GM11168 (cell line): ENCODE data around the gene STAP1.
"Not testable (repeated sequence)": the region's sequence is repeated elsewhere in the genome, so short reads cannot be mapped to it uniquely, and the experiment has no call there.

Experiments used
- in situ Hi-C: fragments of 300-500 bp; cut with MboI; formaldehyde crosslinking; loops from one replicate; pipeline ENCODE4 v1.12.0; 2022; ENCODE audit warnings: low sequenced_read_pairs; ENCODE audit not compliant: unreplicated experiment

The STAP1 gene

DNA sequence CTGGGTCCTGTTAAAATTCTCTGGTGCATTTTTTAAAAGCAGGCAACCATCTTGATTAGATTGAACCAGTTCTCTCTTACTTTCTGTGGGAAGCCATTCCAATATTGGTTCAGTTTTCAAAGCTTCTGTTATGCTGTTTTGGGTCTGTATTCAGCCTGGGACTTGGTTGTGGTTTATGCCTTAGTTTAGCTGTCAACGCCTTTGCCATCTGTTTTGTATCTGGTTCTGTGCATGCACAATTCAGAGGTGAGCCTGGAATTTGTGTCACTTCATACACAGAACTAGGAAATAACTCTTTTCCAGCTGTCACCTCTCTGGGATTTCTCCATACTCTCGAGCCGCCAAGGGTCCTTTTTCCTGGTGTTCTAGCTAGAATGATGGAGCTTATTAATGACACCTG, 46.2 kb downstream of the STAP1 start:
- in situ Hi-C loops: no loop called here

- in situ Hi-C loops: no loop called here
Measured at GRCh38 chr4:67608027-67608426, 49.5 kb downstream of the STAP1 start.

DNA sequence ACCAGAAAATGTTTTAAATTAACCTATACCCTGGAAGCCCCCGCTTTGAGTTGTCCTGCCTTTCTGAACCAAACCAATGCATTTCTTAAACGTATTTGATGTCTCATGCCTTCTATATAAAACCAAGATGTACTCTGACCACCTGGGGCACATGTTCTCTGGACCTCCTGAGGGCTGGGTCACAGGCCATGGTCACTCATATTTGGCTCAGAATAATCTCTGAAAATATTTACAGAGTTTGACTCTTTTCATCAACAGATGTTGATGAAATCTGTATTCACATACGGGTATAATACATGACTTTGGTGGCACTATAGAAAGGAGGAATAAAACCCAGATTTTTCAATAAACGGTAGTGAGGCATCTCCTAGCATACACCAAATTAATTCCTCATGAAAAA, 55.7 kb downstream of the STAP1 start:
- in situ Hi-C loops: no loop called here

GRCh38 chr4:67615119-67615518, 56.6 kb downstream of the STAP1 start:
- in situ Hi-C loops: no loop called here

DNA sequence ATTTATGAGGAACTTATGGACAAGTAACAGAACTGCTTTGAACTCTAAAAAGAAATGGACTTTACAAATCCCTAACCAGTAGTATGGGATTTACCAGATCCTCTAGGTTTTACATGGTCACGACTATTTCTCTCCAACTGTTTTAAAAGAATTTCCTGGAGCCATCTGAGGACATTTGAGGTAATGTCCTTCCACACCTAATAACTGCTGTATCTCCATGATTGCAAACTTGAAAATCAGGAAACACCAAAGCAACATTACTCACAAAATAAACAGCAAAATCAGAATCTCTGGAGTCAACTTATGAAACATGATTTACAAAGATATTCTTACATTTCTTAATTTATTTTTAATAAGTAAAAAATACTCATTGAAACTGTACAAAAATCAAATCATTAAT, 58.0 kb downstream of the STAP1 start:
- in situ Hi-C loops: no loop called here

GRCh38 chr4:67624939-67625338, 66.4 kb downstream of the STAP1 start:
- in situ Hi-C loops: no loop called here

GRCh38 chr4:67632492-67632891, 74.0 kb downstream of the STAP1 start:
- in situ Hi-C loops: no loop called here

- in situ Hi-C loops: no loop called here
Measured at GRCh38 chr4:67634741-67635140, 76.2 kb downstream of the STAP1 start.

GRCh38 chr4:67635331-67635730, 76.8 kb downstream of the STAP1 start:
- in situ Hi-C loops: no loop called here

DNA sequence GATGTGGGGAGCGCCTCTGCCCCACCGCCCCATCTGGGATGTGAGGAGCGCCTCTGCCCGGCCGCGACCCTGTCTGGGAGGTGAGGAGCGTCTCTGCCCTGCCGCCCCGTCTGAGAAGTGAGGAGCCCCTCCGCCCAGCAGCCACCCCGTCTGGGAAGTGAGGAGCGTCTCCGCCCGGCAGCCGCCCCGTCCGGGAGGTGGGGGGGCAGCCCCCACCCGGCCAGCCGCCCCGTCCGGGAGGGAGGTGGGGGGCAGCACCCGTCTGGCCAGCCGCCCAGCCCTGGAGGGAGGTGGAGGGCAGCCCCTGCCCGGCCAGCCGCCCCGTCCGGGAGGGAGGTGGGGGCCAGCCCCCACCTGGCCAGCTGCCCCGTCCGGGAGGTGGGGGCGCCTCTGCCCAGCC, 78.5 kb downstream of the STAP1 start:
- in situ Hi-C loops: not testable (repeated sequence)

DNA sequence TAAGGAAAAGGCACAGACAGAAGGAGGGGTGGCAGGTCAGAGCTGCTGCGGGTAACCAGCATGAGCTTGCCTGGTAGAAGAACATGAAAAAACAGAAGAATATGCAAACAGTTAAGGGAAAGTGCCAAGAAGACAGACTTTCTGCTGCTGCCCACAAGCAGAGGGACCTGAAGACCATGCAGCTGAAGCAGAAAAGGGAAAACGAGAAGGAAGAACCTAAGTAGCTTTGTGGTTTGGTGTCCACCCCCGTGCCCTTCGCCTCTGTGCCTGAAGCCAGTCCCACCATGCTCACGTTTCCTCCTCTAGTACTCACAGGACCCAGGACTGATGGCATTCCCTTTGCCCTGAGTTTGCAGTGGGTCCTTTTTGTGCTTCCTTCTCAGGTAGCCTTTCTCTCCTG, 79.6 kb downstream of the STAP1 start:
- in situ Hi-C loops: no loop called here

- in situ Hi-C loops: no loop called here
Measured at GRCh38 chr4:67651536-67651935, 93.0 kb downstream of the STAP1 start.
